ENCODE results near the gene MCRS1.
"Not testable (repeated sequence)": the region's sequence is repeated elsewhere in the genome, so short reads cannot be mapped to it uniquely, and the experiment has no call there.

MCRS1 gene

DNA sequence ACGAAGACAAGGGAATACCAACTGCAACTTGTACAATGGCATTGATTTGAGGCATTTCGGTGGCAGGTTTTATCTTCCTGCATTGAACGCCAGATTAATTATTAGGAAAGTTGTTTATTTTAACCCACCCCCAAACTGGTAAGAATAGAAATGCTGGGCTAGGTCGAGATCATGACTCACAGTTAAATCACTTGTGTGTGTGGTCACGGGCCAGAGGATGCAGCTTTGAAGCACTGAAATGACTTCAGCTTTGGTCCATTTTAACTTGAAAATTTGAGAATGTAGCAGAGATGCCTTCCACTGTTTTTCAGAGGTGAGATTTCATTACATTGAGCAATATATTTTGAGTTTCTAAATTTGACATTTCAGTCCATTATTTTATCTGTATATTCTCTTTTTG is 52.7 kb downstream of the MCRS1 start:
- no peak for DNase-seq

DNA sequence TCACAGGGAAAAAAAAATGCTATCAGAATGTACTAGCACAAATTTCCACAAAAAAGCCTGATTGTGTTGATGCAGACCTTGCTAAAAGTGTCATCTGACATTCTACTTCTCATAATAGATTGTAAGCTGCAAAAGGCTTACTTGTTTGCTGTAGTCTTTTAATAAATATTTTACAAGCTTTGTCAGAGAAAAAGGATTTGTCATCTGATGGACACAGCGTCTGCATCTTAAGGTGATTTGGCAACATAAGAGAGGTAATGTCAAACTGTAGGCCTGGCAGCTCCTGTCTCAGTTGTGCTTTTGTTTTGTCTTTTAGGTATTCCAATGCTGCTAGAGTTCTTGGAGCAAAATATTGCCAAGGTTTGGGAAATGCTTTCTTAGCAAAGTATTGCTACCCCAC is 55.4 kb downstream of the MCRS1 start:
- DNase-seq, result no peak

DNA sequence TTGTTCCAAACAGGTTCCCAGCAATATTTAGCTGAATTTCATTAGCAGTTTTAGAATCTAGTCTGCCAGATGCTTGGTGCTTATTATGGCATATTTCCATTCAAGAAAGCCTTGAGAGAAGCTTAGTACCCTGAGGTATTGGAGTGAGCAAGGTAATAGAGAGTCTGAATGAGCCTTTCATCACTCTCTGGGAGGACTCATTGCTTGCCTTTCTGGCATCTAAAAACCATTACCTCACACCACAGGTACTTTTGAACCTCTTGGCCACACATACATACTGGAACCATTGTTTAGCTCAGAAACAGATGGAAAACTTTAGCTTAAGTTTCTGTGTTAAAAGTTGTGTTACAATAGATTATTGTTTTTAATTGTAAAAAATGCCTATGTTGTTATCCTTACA is 56.5 kb downstream of the MCRS1 start:
- DNase-seq, result no peak

DNA sequence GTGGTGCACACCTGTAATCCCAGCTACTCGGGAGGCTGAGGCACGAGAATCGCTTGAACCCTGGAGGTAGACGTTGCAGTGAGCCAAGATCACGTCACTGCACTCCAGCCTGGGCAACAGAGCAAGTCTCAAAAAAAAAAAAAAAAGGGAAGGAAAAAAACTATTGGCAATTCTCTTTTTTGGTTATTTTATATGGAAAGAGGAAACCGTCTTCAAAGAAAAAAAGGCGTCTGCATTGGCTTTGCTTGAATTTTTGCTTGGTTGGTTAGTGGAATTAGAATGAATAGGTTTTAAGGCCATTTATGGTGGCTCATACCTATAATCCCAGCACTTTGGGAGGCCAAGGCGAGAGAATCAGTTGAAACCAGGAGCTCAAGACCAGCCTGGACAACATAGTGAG is 58.3 kb downstream of the MCRS1 start:
- DNase-seq, result not testable (repeated sequence)
